Naive B cell (primary cell): ENCODE data around the gene AK1. TPM values are rescaled to one million over a fixed set of nuclear protein-coding genes. Genes with fewer than 3 reads are reported as not detected.

ENCODE experiments used
- ATAC-seq, 2 donors: fragments of 150-1000 bp; cut with Tn5 transposase; 2 replicates each; pipeline ENCODE4 v1.10.0; 2021; ENCODE audit warnings: low read depth in 2 of 2, mild to moderate bottlenecking in 2 of 2, moderate library complexity in 2 of 2
- DNase-seq: peaks from one replicate; pipeline ENCODE4 v3.0.0; 2022
- H3K27ac Mint-ChIP-seq, 6 donors: one replicate each; pipeline ENCODE4 v1.8.0; 2020 to 2022; ENCODE audit warnings: mild to moderate bottlenecking in 6 of 6, mixed read lengths in 6 of 6, moderate library complexity in 5 of 6, inconsistent platforms in 2 of 6
- H3K27me3 Mint-ChIP-seq, 3 donors: one replicate each; pipeline ENCODE4 v1.8.0; 2021 to 2022; ENCODE audit warnings: mixed read lengths in 3 of 3, mild to moderate bottlenecking in 1 of 3
- H3K36me3 Mint-ChIP-seq, 2 donors: one replicate each; pipeline ENCODE4 v1.8.0; 2020 to 2022; ENCODE audit warnings: mixed read lengths in 2 of 2, inconsistent platforms in 1 of 2, mild to moderate bottlenecking in 1 of 2
- H3K4me1 Mint-ChIP-seq, 3 donors: one replicate each; pipeline ENCODE4 v1.8.0; 2020 to 2022; ENCODE audit warnings: mixed read lengths in 3 of 3, inconsistent platforms in 1 of 3, mild to moderate bottlenecking in 1 of 3, moderate library complexity in 1 of 3
- H3K4me3 Mint-ChIP-seq, 8 donors: one replicate each; pipeline ENCODE4 v1.8.0; 2020 to 2022; ENCODE audit warnings: mild to moderate bottlenecking in 8 of 8, mixed read lengths in 8 of 8, moderate library complexity in 8 of 8, inconsistent platforms in 2 of 8
- H3K9me3 Mint-ChIP-seq, 7 donors: one replicate each; pipeline ENCODE4 v1.8.0; 2020 to 2022; ENCODE audit warnings: mixed read lengths in 7 of 7, mild to moderate bottlenecking in 5 of 7, inconsistent platforms in 2 of 7, moderate library complexity in 1 of 7
- polyA plus RNA-seq, 6 donors: library from polyadenylated mRNA; unstranded; fragments of 300-500 nt; fragmentation: Illumina TruSeq; gene quantifications; one replicate each; pipeline ENCODE4 v1.2.3, GENCODE V29; 2021; ENCODE audit warnings: low read depth in 6 of 6

Gene AK1
- polyA plus RNA-seq, 6 donors from 2014 or later = not detected

DNA sequence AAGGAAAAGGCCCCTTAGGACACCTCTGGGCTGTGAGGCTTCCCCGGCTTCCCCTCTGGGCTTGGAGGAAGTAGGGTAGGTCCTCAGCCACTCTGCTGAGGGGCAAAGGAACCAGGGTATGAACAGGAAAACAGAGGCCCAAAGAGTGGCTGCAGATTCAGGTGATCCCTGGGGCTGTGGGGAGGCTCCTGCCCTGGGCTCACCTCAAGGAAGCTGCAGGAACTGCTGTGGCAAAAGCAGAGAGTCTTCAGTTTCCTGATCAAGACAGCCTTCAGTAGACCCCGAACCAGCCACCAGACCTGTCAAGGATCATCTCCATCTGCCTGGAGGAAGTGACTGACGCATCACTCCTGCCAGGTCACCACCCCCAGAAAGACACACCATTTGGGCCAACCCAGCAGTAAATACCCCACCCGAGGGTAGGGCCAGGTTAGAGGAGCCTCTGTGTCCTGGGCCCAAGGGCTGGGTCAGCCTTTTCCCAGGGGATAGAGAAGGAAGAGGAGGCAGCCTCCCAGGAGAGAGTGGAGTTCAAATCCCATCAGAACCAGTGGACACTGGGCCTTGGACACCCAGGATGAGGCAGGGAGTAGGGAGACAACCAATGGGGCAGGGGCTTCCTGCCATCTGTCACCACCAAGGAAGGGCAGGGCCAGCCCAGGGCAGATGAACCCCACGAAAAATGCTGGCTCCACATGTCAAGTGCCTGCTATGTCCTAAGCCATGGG lies 27.7 kb upstream of the AK1 start:
- Mint-ChIP-seq H3K4me1 (peaks cover 27 to 68% (median 54%) of the 10 kb centered on the region in 3 donors), H3K9me3 (no peaks in the 10 kb centered on the region), H3K27me3 (no peaks in the 10 kb centered on the region), H3K27ac (peak overlapping the region; percentile 99 to 100 (median 100)), H3K4me3 (peak overlapping the region; percentile 75 to 92 (median 89)), H3K36me3 (no peaks in the 10 kb centered on the region)
- peak; percentile 62 to 66 for ATAC-seq
- DNase-seq = peak; percentile 71

GRCh38 chr9:127904561-127905003 lies 27.1 kb upstream of the AK1 start:
- peaks cover 27 to 73% (median 54%) of the 10 kb centered on the region in 3 donors for H3K4me1 Mint-ChIP-seq
- no peaks in the 10 kb centered on the region for H3K36me3 Mint-ChIP-seq
- peak overlapping the region; percentile 75 to 92 (median 89) for H3K4me3 Mint-ChIP-seq
- no peaks in the 10 kb centered on the region for H3K9me3 Mint-ChIP-seq
- peak overlapping the region; percentile 99 to 100 (median 100) for H3K27ac Mint-ChIP-seq
- DNase-seq = no peak
- peak; percentile 3 to 10 for ATAC-seq
- no peaks in the 10 kb centered on the region for H3K27me3 Mint-ChIP-seq

- H3K4me1 Mint-ChIP-seq = peaks cover 27 to 73% (median 54%) of the 10 kb centered on the region in 3 donors
- no peaks in the 10 kb centered on the region for H3K36me3 Mint-ChIP-seq
- no peaks in the 10 kb centered on the region for H3K27me3 Mint-ChIP-seq
- ATAC-seq = no peak
- no peak for DNase-seq
- peak overlapping the region; percentile 71 to 100 (median 100) for H3K27ac Mint-ChIP-seq
- no peaks in the 10 kb centered on the region for H3K9me3 Mint-ChIP-seq
- peak overlapping the region; percentile 75 to 92 (median 89) for H3K4me3 Mint-ChIP-seq
These were observed 26.3 kb upstream of the AK1 start for GRCh38 chr9:127903557-127904475.

GRCh38 chr9:127899128-127899943 lies 21.9 kb upstream of the AK1 start, which contains the start of gene ST6GALNAC6:
Gene ST6GALNAC6, minus strand, starts transcription at chr9:127899603. Its CDS starts 1,622 bp downstream, at chr9:127897981.
- Mint-ChIP-seq H3K27me3 (no peaks in the 10 kb centered on the region), H3K4me1 (peaks cover 29 to 57% (median 45%) of the 10 kb centered on the region in 3 donors), H3K9me3 (peaks cover 0 to 6% (median 3%) of the 10 kb centered on the region in 7 donors), H3K27ac (peak within 1 kb of the TSS in 5 of 6 donors; percentile 33 to 90 (median 87)), H3K4me3 (peak within 1 kb of the TSS; percentile 84 to 93 (median 86)), H3K36me3 (peaks cover 13 to 18% of the 10 kb centered on the region in 2 donors)
- peak; percentile 85 to 89 for ATAC-seq
- DNase-seq = peak; percentile 72

DNA sequence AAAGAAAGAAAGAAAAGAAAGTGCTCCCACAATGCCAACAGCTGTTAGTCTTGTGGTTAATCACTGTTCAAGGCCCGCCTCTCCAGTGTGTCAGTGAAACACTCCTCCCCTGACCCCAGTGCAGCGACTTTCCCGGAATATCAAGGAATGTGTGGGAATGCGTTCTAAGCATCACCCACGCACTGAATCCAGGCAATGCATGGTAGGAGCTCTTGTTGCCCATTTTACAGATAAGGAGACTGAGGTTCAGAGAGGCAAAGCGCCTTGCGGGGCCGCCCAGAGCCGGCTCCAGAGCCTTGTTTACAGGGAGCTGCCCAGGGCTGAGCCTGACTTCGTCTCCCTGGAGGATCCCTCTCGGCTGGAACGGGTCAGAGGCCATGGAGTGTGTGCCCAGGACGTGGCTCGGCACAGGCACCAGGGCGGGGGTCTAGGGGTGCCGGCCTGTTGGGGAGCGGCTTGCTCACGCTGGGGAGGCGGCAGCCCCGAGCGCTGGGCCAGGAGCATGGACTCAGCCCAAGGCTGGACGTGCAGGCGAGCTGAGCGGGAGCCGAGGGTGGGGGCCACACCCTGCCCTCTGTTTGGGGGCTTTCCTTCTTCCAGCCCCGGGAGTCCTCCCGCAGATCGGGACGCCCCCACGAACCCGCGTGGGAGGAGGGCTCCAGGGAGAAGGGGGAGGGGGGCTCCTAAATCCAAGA lies 21.1 kb upstream of the AK1 start:
- Mint-ChIP-seq H3K9me3 (peaks cover 0 to 7% (median 6%) of the 10 kb centered on the region in 7 donors), H3K27me3 (no peaks in the 10 kb centered on the region), H3K27ac (peak overlapping the region in 5 of 6 donors; percentile 33 to 90 (median 87)), H3K36me3 (peaks cover 20 to 25% of the 10 kb centered on the region in 2 donors), H3K4me3 (peak overlapping the region; percentile 82 to 93 (median 85)), H3K4me1 (peaks cover 21 to 49% (median 37%) of the 10 kb centered on the region in 3 donors)
- no peak for DNase-seq
- ATAC-seq = peak in 1 of 2 donors; percentile 8

DNA sequence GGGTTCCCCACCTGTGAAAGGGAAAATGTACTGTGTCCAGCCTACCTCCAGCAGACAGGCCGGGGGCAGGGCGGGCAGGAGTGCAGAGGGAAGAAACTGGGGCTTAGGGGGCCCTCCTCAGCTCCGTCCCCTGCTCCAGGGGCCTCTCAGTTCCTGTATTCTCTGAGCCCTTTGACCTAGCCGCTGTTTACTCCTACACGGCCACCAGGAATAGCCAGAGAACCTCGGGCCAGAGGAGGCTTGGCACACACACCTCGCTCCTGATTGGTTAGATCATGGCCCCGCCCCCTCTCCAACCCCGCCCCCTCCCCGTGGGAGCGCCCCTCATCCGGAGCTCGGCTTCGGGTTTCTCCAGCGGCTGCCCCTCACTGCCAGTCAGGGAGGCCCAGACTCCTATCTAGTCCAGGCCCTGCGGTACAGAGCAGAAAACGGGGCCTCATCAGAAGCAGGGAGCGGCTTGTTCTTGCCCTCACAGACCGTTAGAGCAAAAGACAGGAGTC lies 19.8 kb upstream of the AK1 start:
- peaks cover 32 to 35% of the 10 kb centered on the region in 2 donors for H3K36me3 Mint-ChIP-seq
- H3K4me1 Mint-ChIP-seq = peaks cover 17 to 41% (median 29%) of the 10 kb centered on the region in 3 donors
- ATAC-seq = peak; percentile 14 to 17
- DNase-seq = peak; percentile 16
- H3K27me3 Mint-ChIP-seq = no peaks in the 10 kb centered on the region
- H3K27ac Mint-ChIP-seq = peak overlapping the region in 3 of 6 donors; percentile 19 to 87 (median 21)
- H3K9me3 Mint-ChIP-seq = peaks cover 0 to 19% (median 8%) of the 10 kb centered on the region in 7 donors
- peak overlapping the region in 7 of 8 donors; percentile 41 to 90 (median 82) for H3K4me3 Mint-ChIP-seq

GRCh38 chr9:127896395-127897192 lies 19.1 kb upstream of the AK1 start:
- Mint-ChIP-seq H3K27me3 (no peaks in the 10 kb centered on the region), H3K36me3 (peaks cover 33 to 37% of the 10 kb centered on the region in 2 donors), H3K9me3 (peaks cover 0 to 19% (median 8%) of the 10 kb centered on the region in 7 donors), H3K4me3 (peak overlapping the region in 3 of 8 donors; percentile 3 to 82 (median 25)), H3K27ac (peak overlapping the region in 2 of 6 donors; percentile 53 to 58), H3K4me1 (peaks cover 18 to 34% (median 27%) of the 10 kb centered on the region in 3 donors)
- DNase-seq (no peak), ATAC-seq (no peak)

DNA sequence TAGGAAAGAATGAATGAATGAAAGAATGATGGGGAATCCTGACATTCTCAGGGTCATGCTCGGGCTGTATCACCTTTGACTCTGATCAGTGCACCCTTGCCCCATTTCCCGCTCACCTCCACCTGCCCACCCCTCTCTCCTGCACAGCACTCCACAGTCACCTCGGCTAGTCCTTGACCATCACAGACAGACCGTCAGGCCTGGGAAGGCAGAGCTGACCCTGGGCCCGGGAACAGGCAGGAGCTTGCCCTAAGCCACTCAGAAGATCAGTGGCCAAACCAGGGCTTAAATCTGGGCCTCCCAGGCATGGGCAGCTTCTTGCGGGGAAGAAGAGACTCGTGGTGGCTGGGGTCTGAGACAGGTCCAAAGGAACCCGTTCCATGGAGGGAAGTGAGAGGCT lies 18.3 kb upstream of the AK1 start:
- H3K27ac Mint-ChIP-seq = no peak overlapping the region
- H3K9me3 Mint-ChIP-seq = peaks cover 0 to 19% (median 8%) of the 10 kb centered on the region in 7 donors
- H3K4me1 Mint-ChIP-seq = peaks cover 17 to 32% (median 26%) of the 10 kb centered on the region in 3 donors
- DNase-seq (no peak), ATAC-seq (no peak)
- no peaks in the 10 kb centered on the region for H3K27me3 Mint-ChIP-seq
- H3K4me3 Mint-ChIP-seq = peak overlapping the region in 4 of 8 donors; percentile 25 to 69 (median 43)
- H3K36me3 Mint-ChIP-seq = peaks cover 33 to 43% of the 10 kb centered on the region in 2 donors

- ATAC-seq = no peak
- no peak for DNase-seq
- H3K27me3 Mint-ChIP-seq = no peaks in the 10 kb centered on the region
- peaks cover 33 to 43% of the 10 kb centered on the region in 2 donors for H3K36me3 Mint-ChIP-seq
- H3K9me3 Mint-ChIP-seq = peaks cover 0 to 19% (median 8%) of the 10 kb centered on the region in 7 donors
- no peak overlapping the region for H3K4me3 Mint-ChIP-seq
- H3K4me1 Mint-ChIP-seq = peaks cover 12 to 22% (median 19%) of the 10 kb centered on the region in 3 donors
- peak overlapping the region in 2 of 6 donors; percentile 33 to 41 for H3K27ac Mint-ChIP-seq
These were observed 15.9 kb upstream of the AK1 start for GRCh38 chr9:127893392-127893791.

GRCh38 chr9:127892831-127893230 lies 15.4 kb upstream of the AK1 start:
- Mint-ChIP-seq H3K4me1 (peaks cover 12 to 19% (median 16%) of the 10 kb centered on the region in 3 donors), H3K27ac (peak overlapping the region in 2 of 6 donors; percentile 5 to 26), H3K27me3 (no peaks in the 10 kb centered on the region), H3K4me3 (no peak overlapping the region), H3K9me3 (peaks cover 0 to 19% (median 8%) of the 10 kb centered on the region in 7 donors), H3K36me3 (peaks cover 35 to 43% of the 10 kb centered on the region in 2 donors)
- no peak for ATAC-seq
- no peak for DNase-seq

GRCh38 chr9:127890053-127890452 lies 12.6 kb upstream of the AK1 start:
- peaks cover 0 to 18% (median 7%) of the 10 kb centered on the region in 7 donors for H3K9me3 Mint-ChIP-seq
- DNase-seq (no peak), ATAC-seq (no peak)
- H3K27me3 Mint-ChIP-seq = no peaks in the 10 kb centered on the region
- peaks cover 7 to 14% (median 11%) of the 10 kb centered on the region in 3 donors for H3K4me1 Mint-ChIP-seq
- H3K27ac Mint-ChIP-seq = no peak overlapping the region
- H3K4me3 Mint-ChIP-seq = peak overlapping the region in 1 of 8 donors; percentile 15
- H3K36me3 Mint-ChIP-seq = peaks cover 32 to 34% of the 10 kb centered on the region in 2 donors
